HEK293 (cell line): ENCODE measurements around the gene COL5A1.

Experiments
- ATF2 ChIP-seq: fragments of 450-650 bp; formaldehyde crosslinking; IDR thresholded peaks from 2 replicates; pipeline ENCODE4 v1.5.1; 2016; ENCODE audit warnings: missing biosample characterization, missing genetic modification characterization, low read depth
- CTCF ChIP-seq: fragments of 450-650 bp; formaldehyde crosslinking; IDR thresholded peaks from 2 replicates; pipeline ENCODE4 v1.5.1; 2016; ENCODE audit warnings: missing biosample characterization, missing genetic modification characterization
- GLIS2 ChIP-seq: fragments of 450-650 bp; formaldehyde crosslinking; IDR thresholded peaks from 2 replicates; pipeline ENCODE4 v1.5.1; 2016; ENCODE audit warnings: missing biosample characterization, missing genetic modification characterization
- REST ChIP-seq: fragments of 450-650 bp; formaldehyde crosslinking; IDR thresholded peaks from 2 replicates; pipeline ENCODE4 v1.5.1; 2016; ENCODE audit warnings: missing biosample characterization, missing genetic modification characterization
- YY1 ChIP-seq: fragments of 450-650 bp; formaldehyde crosslinking; IDR thresholded peaks from 2 replicates; pipeline ENCODE4 v1.5.1; 2018; ENCODE audit warnings: missing biosample characterization, missing genetic modification characterization
- ZBTB1 ChIP-seq: fragments of 450-650 bp; formaldehyde crosslinking; IDR thresholded peaks from 2 replicates; pipeline ENCODE4 v1.5.1; 2016; ENCODE audit warnings: missing biosample characterization, missing genetic modification characterization
- ZIC2 ChIP-seq: fragments of 450-650 bp; formaldehyde crosslinking; IDR thresholded peaks from 2 replicates; pipeline ENCODE4 v1.5.1; 2016; ENCODE audit warnings: missing biosample characterization, missing genetic modification characterization
- ZNF18 ChIP-seq: fragments of 450-650 bp; formaldehyde crosslinking; IDR thresholded peaks from 2 replicates; pipeline ENCODE4 v1.5.1; 2016; ENCODE audit warnings: missing biosample characterization, missing genetic modification characterization
- ZNF398 ChIP-seq: fragments of 450-650 bp; formaldehyde crosslinking; IDR thresholded peaks from 2 replicates; pipeline ENCODE4 v1.5.1; 2017; ENCODE audit warnings: missing biosample characterization, missing genetic modification characterization
- ZNF639 ChIP-seq: fragments of 450-650 bp; formaldehyde crosslinking; IDR thresholded peaks from 2 replicates; pipeline ENCODE4 v1.5.1; 2016; ENCODE audit warnings: missing biosample characterization, missing genetic modification characterization

- TF ChIP-seq ZIC2 (tag by site-specific recombination) (no peak), ATF2 (tag by site-specific recombination) (no peak), ZBTB1 (no peak), CTCF (tag by site-specific recombination) (no peak), ZNF639 (tag by site-specific recombination) (no peak), ZNF18 (tag by site-specific recombination) (no peak), GLIS2 (tag by site-specific recombination) (no peak), ZNF398 (tag by site-specific recombination) (no peak), REST (tag by site-specific recombination) (no peak), YY1 (tag by site-specific recombination) (no peak)
Measured at GRCh38 chr9:134802216-134802795, 160.7 kb downstream of the COL5A1 start.
